Cerebellar cortex (tissue), 1 donor: ENCODE data around the gene NAALADL2.
A peak's percentile ranks its signal among the peaks of the same experiment; 100 is the strongest.
"Not testable (repeated sequence)": the region's sequence is repeated elsewhere in the genome, so short reads cannot be mapped to it uniquely, and the experiment has no call there.

Experiments used
- DNase-seq: peaks from one replicate; pipeline ENCODE4 v3.0.0-alpha.2; 2015; ENCODE audit warnings: low spot score

NAALADL2 gene

DNA sequence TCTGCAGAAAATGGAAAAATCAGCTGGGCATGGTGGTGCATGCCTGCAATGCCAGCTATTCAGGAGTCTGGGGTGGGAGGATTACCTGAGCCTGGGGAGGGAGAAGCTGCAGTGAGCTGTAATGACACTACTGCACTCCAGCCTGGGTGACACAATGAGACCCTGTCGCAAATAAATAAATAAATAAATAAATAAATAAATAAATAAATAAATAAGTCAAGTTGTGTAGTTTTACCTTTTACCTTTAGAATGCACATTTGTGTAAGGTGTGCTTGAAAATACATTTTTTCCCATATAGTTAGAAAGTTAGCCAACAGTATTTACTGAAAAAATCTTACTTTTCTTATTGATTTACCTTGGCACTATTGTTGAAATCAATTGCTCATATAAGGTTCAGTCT lies 515.6 kb downstream of the NAALADL2 start:
- no peak for DNase-seq

DNA sequence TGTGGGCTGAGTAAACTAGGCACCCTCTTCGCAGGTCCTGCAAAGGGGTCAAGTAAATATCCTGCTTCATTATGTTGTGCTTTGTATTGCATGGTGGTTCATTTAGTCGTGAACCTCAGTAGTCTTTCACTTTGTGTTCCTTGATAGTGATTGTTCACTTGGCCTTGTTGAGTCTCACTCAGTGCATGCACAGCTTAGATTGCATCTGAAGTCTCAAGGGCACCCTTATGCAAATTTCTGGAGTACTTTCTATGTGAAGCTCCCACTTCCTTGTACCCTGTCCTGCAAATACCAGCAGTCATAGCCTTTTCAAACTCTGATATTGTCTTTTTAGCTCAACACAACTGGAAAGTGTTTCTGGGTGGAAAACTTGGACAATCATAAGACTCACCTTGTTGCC lies 519.2 kb downstream of the NAALADL2 start:
- DNase-seq, result no peak

DNA sequence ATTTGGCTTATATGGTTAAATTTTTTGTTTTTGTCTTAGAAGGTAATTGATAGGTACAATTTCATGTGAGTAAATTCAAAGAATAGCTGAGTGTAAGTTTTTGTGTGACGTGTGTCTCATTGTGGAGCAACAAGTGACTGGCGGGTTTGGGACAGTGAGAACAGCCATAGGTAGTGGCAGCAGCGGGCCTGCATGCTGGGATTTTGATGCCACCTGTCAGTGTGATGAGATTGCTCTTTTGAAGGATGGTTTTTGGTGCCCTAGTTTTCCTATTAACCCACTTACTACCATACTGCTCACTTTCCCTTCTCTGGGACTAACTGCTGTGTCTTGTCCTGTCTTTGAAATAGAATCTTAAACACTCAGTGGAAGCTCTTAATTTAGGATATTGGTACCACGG lies 522.6 kb downstream of the NAALADL2 start:
- DNase-seq, result peak; percentile 17

DNA sequence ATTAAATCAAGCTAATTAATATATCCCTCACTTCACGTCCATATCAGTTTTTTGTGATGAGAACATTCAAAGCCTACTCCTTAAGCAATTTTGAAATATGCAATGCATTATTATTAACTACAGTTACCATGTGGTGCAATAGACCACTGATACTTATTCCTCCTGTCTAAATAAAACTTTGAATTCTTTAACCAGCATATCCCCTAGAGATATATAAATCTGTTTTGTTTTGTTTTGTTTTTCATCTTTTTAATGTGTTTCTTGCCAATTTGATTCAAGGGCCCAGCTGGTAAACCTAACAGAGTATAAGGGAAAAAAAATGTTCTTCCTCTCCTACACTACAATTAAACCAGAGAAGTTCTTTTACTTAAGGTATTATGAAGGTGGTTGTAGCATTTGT lies 524.2 kb downstream of the NAALADL2 start:
- no peak for DNase-seq

DNA sequence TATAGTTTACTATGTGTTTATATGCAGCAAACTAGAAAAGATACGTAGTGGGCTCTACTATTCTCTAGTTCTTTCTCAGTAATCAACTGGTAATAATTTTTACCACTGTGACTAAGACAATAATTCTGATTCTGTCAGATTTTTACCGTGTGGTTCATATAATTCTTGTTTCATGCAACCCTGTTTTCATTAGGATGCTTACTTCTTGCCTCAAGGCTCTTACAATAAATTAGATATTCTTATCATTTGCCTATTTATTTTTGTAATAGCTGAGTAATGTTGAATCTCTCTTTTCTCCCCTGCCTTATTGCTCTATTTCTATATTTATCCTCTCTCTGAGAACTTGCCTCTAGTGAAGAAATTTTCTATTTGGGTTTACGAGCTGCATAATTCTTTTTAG lies 524.7 kb downstream of the NAALADL2 start:
- DNase-seq, result no peak

DNA sequence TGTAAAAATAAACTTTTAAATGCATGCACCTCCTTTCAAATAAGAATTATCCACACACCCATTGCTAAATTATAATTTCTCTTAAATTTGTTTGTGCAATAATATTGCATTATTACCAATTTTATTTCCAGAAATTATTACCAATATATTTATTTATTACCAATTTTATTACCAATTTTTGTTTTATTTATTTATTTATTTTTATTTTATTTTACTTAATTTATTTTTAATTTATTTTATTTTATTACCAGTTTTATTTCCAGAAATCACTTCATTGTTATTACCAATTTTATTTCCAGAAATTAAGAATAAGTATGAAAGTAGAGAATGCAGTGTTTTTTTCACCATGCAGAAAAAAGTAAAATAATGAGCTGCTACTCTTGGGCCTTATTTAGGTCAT lies 525.4 kb downstream of the NAALADL2 start:
- DNase-seq, result no peak

DNA sequence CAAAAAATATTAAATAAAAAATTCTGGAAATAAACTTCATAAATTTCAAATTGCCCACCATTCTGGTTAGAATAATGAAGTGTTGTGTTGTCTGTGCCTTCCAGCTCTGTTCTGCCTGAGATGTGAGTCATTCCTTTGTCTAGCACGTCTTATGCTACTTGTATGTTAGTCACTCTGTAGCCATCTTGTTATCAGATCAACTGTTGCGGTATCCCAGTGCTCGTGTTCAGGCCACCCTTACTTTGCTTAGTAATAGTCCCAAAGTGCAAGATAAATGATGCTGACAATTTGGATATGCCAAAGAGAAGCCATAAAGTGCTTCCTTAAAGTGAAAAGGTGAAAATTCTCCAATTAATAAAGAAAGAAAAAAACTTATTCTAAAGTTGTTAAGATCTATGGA lies 527.5 kb downstream of the NAALADL2 start:
- DNase-seq, result no peak

DNA sequence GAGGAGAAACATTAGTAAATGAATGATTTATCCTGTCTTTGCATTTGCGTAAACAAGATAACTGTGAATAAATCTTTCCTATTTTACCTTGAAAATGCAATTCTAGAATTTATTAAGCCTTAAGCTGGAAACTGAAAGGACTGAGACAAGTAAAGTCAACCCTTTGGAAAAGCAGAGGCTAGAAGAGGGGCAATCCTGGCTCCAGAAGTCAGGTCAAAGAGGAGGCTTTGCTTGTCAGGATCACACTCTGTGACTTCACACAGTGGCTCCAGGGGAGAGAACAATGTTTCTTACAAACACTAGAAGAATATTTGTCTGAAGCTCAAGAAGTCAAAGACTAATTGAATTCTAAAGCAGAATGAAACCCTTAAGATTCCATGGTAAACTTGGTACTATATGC lies 530.4 kb downstream of the NAALADL2 start:
- no peak for DNase-seq

DNA sequence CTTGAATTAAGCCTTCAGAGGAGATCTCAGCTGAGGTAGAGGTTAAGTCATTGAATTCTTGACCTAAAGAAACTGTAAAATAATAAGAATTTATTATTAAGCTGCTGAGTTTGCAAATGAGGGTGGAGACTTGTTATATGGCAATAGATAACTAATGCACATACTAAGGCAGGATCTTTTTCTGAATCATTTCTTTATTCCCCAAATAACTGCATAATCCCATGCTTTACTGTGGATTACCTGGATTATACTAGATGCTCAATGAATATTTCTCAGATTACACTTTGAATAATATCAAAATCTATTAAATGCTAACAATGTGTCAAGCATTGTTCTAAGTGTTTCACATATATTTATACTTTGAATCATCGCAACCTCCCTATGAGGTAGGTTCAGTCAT lies 532.5 kb downstream of the NAALADL2 start:
- no peak for DNase-seq

DNA sequence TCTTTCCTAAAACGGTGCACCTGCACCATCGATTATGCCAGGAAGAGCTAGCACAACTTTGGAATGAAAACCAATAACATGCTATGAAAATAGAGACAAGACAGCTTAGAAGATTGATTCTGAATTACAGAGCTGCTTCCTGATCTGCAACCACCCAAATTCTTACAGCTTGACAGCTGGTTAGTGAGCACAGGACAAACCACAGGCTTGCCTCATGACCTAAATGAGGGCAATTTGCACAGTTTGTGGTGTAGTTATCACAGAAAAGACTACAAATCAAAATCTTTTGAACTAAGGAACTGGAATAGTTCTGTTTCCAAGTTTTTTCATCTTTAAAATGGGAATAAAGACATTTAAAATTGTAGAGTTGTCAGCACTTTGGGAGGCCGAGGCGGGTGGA lies 533.5 kb downstream of the NAALADL2 start:
- DNase-seq, result no peak

DNA sequence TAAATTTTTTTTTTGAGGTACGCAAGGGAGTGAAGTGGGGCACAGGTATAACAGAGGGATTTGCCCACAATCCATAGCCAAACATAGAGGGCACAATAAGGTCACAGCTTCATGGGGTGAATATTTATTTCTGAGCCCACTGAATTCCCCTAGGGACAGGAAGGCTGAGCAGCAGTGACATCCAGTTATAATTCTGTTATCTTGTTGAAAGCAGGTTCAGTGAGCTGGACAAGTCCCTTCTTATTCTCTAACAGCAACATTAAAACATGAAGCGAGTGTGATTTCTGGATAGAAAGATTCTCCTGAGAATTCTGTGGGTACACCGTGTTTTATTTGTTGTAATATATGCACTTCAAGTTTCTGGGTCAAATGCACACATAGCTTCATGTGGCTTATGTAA lies 538.2 kb downstream of the NAALADL2 start:
- no peak for DNase-seq

DNA sequence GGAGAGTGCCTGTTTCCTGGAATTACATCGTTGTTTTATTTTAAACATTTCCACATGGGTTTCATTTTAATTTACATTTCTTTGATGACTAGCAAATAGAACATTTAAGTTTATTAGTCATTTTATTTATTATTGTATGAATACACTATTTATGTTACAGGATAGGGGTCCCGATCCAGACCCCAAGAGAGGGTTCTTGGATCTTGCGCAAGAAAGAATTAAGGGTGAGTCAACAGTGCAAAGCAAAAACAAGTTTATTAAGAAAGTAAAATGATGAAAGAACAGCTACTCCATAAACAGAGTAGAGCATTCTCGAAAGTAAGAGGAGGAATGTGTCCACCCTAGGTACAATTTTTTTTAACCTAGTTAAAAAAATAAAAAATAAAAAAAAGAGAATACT lies 539.5 kb downstream of the NAALADL2 start:
- DNase-seq, result no peak

DNA sequence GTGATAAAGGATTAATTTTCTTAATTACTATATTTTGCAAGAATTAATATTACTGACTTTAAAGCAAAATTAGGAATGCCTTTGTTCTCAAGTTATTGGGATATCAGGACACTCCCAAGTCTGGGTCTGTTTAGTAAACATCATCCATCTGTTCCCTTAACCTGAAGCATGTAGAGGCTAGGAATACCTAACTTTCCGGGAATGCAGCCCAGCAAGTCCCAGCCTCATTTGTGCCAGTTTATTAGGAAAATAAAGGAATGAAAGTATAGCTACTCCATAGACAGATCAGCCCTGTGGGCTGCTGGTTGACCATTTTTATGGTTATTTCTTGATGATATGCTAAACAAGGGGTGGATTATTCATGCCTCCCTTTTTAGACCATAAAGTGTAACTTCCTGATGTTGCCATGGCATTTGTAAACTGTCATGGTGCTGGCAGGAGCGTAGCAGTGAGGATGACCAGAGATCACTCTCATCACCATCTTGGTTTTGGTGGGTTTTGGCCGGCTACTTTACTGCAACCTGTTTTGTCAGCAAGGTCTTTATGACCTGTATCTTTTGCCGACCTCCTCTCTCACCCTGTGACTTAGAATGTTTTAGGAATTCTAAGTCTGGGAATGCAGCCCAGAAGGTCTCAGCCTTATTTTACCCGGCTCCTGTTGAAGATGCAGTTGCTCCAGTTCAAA lies 540.2 kb downstream of the NAALADL2 start:
- DNase-seq, result no peak

DNA sequence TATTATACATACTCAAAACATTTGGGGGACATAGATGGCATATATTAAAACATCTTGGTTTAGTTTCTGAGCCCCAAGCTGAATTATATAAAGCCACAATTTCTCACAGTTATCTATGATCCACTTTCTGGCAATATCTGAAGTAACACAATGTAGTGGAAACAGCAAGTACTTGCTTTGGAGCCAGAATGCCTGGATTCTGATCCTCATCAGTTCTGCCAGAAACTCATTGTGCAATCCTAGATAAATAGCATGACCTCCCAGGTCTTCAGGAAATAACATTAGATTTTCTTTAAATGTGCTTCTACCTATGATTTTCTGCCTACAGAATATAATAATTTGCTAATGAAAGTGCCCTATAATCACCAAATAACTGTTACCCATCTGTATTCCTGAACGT lies 544.9 kb downstream of the NAALADL2 start:
- DNase-seq, result no peak

DNA sequence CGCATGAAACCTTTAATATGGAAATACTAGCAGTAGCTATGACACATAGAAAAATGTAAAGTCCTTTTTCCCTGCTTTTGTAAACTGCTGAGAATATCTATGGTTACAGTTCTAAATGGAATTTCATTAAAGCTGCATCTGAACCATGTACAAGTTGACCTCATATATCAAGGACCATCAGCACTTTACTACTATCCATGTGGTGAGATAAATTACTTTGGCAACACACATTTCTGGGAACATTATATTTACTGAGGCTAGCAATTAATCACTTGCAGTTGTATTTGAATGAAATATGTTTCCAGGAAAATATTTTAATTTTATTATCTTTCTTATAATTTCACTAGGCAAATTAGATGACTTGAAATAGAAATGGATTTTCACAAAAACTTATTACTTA lies 545.5 kb downstream of the NAALADL2 start:
- DNase-seq, result no peak

DNA sequence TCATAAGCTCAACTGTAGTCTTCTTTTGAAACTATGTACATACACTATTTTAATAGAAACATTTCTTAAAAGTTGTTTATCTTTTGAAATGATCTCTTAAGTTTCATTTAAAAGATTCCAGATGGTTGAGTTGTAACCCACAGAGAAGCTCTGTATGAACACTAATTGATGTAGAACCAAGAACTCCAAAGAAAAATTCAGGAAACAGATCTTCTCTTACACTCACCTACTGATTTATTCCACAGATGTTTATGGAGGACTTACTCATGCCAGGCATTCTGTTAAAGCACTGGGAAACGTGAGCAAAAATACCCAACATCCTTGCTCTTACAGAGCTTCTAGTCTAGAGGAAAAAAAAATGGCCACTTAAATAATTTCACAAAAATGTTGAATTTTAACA lies 551.1 kb downstream of the NAALADL2 start:
- DNase-seq, result no peak

DNA sequence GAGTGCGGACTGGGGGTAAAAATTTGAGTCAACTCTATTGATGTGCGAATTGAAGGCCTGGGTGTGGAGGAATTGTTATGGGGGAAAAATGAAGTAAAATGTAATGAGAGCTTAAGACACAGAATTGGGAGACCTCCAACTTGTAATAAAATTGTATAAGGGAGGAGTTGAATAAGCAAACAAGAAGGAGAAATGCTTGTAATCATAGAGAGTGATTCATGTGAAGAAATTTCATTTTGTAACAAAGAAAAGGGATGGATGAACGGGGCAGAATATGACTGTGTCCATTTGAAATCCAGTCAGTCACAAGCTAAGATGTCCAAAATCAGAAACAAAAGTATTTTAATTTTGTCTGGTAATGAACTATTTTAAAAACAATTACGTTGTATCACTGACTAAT lies 552.3 kb downstream of the NAALADL2 start:
- no peak for DNase-seq

DNA sequence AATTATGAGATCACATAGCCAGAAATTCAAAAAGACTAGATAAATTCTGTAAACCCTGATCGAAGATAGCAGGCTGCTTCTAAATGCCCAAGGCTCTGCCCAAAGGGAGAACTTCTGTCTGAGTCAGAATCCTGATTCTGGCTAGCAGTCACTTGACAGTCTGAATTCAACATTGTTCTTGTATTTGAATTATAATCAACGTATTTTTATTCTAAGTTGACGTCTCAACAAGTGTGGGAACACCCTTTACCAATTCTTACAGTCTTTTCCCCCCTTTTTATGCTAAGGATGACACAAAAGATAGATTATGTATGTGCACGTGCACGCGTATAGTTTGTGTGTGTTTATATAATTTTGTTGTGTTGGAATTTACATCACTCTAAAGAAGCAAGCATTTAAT lies 552.8 kb downstream of the NAALADL2 start:
- no peak for DNase-seq

DNA sequence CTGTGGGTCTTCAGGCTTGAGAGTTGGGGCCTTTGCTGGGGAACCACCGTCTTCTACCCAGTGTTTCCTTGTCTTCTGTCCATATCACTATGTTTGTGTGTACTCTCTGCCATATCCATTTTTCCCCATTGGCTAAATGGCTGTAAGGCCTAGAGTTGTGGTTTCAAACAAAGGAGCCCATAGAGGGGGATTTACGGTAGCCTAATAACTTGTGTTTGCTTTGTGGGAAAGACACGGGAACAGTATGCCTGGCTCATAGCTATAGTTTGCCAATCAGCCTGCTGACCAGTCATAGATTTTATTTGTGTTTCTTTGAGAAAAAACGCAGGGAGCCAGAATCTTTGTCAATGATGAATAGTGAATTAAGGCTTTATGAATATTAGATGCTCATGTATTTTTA lies 554.8 kb downstream of the NAALADL2 start:
- no peak for DNase-seq

DNA sequence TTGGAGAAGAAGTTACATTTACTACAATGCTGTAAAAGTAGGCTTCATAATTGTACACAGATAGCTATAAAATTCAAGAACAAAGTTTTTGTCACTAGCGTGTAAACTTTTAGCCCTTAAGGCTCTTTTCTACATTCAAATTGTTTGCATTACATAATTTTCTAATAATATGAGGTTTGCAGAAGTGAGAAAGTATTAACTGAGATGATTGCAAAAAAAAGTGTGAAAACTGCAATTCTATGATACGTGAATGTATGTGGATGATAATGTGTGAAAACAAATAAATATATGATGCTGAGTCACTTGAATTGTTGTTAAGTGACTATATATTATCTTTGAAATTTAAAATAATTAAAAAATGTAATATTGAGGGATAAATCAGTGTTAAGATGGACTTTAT lies 557.5 kb downstream of the NAALADL2 start:
- DNase-seq, result no peak

DNA sequence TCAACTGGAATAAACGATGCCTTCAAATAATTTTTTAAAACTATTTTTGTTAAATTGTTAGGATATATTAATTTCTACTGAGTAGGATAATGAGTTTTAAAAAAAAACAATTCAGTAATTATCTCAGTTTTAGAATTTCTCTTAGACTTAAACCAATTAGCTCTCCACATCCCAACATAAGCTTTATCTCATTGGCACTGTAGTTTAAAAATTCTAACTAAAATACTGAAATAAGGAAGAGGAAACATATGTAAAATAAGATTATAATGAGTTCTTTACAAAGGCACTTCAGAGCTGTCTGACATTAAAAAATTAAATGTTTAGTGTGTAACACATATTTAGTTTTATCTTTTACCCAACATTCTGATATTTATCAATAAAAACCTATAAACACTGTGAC lies 558.3 kb downstream of the NAALADL2 start:
- no peak for DNase-seq

DNA sequence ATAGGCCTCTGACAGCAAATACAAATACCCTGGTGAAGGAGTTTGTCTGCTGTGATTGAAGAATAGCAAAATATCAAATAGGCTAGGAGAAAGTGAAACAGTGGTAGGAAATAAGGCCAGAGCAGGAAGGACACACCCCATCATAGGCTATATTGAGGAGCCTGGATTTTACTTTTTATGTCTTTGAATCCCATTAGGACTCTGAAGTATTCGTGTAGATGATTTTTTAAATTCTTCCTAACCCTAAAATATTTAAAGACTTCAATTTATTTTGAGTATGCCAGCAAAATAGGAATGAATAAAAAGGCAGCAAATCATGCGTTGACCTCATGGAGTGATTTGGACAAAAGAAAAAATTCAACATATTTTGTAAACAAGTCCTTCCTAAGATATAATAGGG lies 562.8 kb downstream of the NAALADL2 start:
- DNase-seq, result no peak

DNA sequence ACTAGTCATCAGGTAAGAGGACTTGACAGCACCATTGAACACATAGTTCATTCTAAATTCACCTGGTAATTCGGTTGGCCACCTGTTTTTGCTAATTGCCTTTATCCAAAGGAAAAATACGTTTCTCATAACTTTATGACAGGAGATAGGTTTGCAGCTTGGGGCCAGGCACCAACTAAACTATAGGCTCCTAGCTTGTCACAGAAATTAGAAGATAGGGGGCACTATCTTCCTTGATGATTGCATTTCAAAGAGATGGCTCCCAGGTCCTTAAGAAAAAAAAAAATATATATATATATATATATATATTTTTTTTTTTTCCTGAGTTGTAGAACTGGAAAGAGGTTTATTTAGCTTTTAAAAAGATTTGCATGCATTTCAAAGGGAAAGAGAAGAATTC lies 563.6 kb downstream of the NAALADL2 start:
- DNase-seq, result no peak

DNA sequence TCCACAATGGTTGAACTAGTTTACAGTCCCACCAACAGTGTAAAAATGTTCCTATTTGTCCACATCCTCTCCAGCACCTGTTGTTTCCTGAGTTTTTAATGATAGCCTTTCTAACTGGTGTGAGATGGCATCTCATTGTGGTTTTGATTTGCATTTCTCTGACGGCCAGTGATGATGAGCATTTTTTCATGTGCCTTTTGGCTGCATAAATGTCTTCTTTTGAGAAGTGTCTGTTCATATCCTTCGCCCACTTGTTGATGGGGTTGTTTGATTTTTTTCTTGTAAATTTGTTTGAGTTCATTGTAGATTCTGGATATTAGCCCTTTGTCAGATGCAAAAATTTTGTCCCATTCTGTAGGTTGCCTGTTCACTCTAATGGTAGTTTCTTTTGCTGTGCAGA lies 564.7 kb downstream of the NAALADL2 start:
- not testable (repeated sequence) for DNase-seq

DNA sequence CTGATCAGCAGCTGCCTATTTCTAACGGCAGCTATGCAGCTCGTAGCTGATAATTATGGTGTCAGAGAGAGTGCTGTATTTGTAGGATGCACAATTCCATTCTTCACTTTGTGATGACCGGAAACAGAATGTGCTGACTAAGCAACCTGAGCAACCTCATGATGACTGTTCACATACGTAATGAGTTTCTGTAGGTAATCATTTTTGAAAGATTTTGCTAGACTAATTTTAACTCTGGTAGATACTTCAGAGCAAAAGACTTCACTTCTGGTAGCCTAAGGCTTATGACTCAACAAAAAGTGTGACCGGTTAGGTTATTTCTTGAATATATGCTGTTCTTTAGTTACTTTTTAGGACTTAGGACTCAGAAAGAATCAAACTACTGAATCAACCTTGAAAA lies 567.7 kb downstream of the NAALADL2 start:
- DNase-seq, result no peak
